Measurements from ENCODE around the gene KIFC3.
"Not testable (repeated sequence)": the region's sequence is repeated elsewhere in the genome, so short reads cannot be mapped to it uniquely, and the experiment has no call there.

The KIFC3 gene

DNA sequence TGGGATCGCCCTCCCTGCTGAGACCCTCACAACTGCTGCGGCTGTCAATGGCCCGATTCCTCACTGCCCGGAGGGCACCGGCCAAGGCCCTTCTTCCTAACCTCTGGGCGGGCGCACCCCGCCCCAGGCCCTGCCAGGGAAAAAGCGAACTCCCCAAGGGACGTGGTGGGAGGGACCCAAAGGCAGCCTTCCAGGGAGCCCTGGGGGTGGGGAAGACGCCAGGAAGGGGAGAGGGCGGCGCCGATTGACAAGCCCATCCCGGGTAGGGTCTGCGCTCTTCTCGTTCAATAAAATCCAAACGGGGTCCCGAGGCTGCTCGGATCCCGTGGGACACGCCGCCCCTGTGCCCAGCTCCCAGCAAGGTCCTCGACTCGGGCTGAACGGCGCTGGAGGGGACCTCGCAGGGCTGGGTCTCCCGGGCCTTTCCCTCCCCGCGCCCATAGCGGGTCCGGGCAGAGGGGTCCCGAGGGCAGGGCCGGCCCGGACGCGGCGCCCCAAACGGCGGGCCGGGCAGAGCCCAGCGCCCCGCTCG is 416 bp downstream of the KIFC3 start:
- no peaks in the 10 kb centered on the region for H3K27me3 ChIP-seq (ENCODE audit: insufficient read depth, low read length)
- H3K4me3 ChIP-seq (ENCODE audit: low read depth, low read length), result peak overlapping the region; percentile 93
- H3K27ac ChIP-seq (ENCODE audit: low read depth, low read length), result peak overlapping the region; percentile 57
- peaks cover 36% of the 10 kb centered on the region for H3K4me1 ChIP-seq (ENCODE audit: control insufficient read depth, insufficient read depth, low read length, unreplicated experiment)
- H2AFZ ChIP-seq (ENCODE audit: low read length, unreplicated experiment), result peak overlapping the region; percentile 31
- peaks cover 33% of the 10 kb centered on the region for H3K79me2 ChIP-seq (ENCODE audit: control insufficient read depth, insufficient read depth, low read length, unreplicated experiment)
- 0 out of 2 replicates have a peak, but pooled peaks cover 4% of the 10 kb centered on the region for H3K36me3 ChIP-seq (ENCODE audit: insufficient read depth, low read length)

DNA sequence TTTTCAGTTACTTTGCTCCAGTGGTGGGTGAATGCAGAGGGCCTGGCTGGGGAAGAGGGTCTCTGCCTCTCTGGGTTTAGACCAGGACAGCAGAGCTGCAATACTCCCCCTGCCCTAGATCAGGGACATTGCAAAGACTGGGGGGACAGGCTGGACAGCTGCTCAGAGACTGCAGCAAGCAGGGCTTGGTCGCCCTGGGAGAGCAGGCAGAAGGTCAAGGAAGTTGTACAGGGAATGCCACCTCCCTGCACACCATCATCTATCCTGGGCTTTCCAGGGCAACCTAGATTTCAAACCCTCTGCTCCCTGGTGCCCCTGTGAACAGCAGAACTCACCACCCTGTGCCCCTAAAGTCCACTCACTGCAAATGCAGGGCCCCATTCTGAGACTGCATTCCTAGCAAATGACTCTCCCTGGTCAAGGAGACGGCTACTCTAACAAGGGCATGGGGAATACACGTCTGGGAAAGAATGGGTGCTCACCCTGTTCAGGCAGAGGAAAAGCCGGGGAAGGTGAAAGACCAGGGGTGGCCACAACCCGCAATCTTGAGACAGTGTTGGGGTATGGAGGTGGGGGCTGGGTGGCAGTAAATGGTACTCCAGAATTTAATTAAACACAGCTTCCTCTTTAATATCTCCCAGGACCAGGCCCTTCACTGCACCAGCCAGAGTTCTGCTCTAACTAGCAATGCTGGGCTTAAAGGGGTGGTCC is 1.0 kb downstream of the KIFC3 start:
- H3K79me2 ChIP-seq (ENCODE audit: control insufficient read depth, insufficient read depth, low read length, unreplicated experiment), result peaks cover 37% of the 10 kb centered on the region
- H3K36me3 ChIP-seq (ENCODE audit: insufficient read depth, low read length), result 0 out of 2 replicates have a peak, but pooled peaks cover 4% of the 10 kb centered on the region
- no peaks in the 10 kb centered on the region for H3K27me3 ChIP-seq (ENCODE audit: insufficient read depth, low read length)
- peak overlapping the region; percentile 57 for H3K27ac ChIP-seq (ENCODE audit: low read depth, low read length)
- peaks cover 36% of the 10 kb centered on the region for H3K4me1 ChIP-seq (ENCODE audit: control insufficient read depth, insufficient read depth, low read length, unreplicated experiment)
- H2AFZ ChIP-seq (ENCODE audit: low read length, unreplicated experiment), result peak overlapping the region; percentile 31
- H3K4me3 ChIP-seq (ENCODE audit: low read depth, low read length), result peak overlapping the region; percentile 93

DNA sequence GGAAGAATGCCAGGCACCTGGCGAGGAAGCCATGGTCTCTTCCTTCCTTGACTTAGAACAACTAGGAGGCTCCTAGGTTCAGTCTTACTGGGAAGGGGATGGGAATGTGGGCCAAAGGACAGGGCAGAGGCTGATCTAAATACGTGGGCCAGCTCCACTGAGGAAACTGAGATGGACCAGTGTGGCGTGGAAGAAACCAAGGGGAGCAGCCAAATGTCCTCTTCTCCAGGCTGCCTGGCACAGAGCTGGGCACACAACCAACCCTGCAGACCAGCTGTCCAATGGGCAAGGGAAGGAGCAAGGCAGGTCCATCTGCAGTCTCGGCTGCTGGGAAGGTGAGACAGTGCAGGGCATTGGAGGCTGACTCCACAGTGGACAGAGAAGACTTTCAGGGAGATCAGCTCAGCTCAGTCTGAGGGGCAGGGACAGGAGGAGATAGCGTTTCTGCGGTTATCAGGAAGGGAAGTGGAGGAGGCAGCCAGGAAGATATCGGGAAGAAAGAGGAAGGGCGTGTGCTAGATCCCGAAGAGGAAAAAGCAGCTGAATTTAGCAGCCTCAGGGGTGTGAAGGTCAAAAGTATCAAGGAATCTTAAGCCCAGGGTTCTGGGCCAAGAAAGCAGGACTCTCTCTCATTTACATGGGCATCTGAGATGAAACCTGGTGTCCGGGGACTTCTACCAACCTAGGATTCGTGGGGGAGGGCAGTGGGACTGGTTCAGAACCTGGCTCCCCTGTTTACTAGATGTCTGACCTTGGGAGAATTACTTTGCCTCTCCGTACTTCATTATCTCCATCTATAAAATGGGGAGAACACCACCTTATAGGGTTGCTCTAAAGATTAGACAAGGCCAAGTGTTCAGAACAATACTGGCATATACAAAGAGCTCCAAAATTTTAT is 1.8 kb downstream of the KIFC3 start:
- Histone ChIP-seq H3K36me3 (ENCODE audit: insufficient read depth, low read length) (0 out of 2 replicates have a peak, but pooled peaks cover 4% of the 10 kb centered on the region), H3K4me1 (ENCODE audit: control insufficient read depth, insufficient read depth, low read length, unreplicated experiment) (peaks cover 36% of the 10 kb centered on the region), H3K27me3 (ENCODE audit: insufficient read depth, low read length) (no peaks in the 10 kb centered on the region), H2AFZ (ENCODE audit: low read length, unreplicated experiment) (no peak overlapping the region), H3K27ac (ENCODE audit: low read depth, low read length) (peak overlapping the region; percentile 57), H3K79me2 (ENCODE audit: control insufficient read depth, insufficient read depth, low read length, unreplicated experiment) (peaks cover 37% of the 10 kb centered on the region), H3K4me3 (ENCODE audit: low read depth, low read length) (peak overlapping the region; percentile 93)

GRCh38 chr16:57799600-57800199 is 2.6 kb downstream of the KIFC3 start:
- no peak overlapping the region for H2AFZ ChIP-seq (ENCODE audit: low read length, unreplicated experiment)
- no peaks in the 10 kb centered on the region for H3K27me3 ChIP-seq (ENCODE audit: insufficient read depth, low read length)
- 0 out of 2 replicates have a peak, but pooled peaks cover 4% of the 10 kb centered on the region for H3K36me3 ChIP-seq (ENCODE audit: insufficient read depth, low read length)
- H3K79me2 ChIP-seq (ENCODE audit: control insufficient read depth, insufficient read depth, low read length, unreplicated experiment), result peaks cover 43% of the 10 kb centered on the region
- H3K27ac ChIP-seq (ENCODE audit: low read depth, low read length), result no peak overlapping the region
- H3K4me1 ChIP-seq (ENCODE audit: control insufficient read depth, insufficient read depth, low read length, unreplicated experiment), result peaks cover 36% of the 10 kb centered on the region
- H3K4me3 ChIP-seq (ENCODE audit: low read depth, low read length), result 0 out of 2 replicates have a peak overlapping the region, but pooled peaks have one; percentile 16

- Histone ChIP-seq H3K27me3 (ENCODE audit: insufficient read depth, low read length) (no peaks in the 10 kb centered on the region), H3K27ac (ENCODE audit: low read depth, low read length) (no peak overlapping the region), H2AFZ (ENCODE audit: low read length, unreplicated experiment) (no peak overlapping the region), H3K4me3 (ENCODE audit: low read depth, low read length) (0 out of 2 replicates have a peak overlapping the region, but pooled peaks have one; percentile 16), H3K79me2 (ENCODE audit: control insufficient read depth, insufficient read depth, low read length, unreplicated experiment) (peaks cover 43% of the 10 kb centered on the region), H3K4me1 (ENCODE audit: control insufficient read depth, insufficient read depth, low read length, unreplicated experiment) (peaks cover 36% of the 10 kb centered on the region), H3K36me3 (ENCODE audit: insufficient read depth, low read length) (0 out of 2 replicates have a peak, but pooled peaks cover 4% of the 10 kb centered on the region)
These were observed 3.2 kb downstream of the KIFC3 start for GRCh38 chr16:57798953-57799599.

DNA sequence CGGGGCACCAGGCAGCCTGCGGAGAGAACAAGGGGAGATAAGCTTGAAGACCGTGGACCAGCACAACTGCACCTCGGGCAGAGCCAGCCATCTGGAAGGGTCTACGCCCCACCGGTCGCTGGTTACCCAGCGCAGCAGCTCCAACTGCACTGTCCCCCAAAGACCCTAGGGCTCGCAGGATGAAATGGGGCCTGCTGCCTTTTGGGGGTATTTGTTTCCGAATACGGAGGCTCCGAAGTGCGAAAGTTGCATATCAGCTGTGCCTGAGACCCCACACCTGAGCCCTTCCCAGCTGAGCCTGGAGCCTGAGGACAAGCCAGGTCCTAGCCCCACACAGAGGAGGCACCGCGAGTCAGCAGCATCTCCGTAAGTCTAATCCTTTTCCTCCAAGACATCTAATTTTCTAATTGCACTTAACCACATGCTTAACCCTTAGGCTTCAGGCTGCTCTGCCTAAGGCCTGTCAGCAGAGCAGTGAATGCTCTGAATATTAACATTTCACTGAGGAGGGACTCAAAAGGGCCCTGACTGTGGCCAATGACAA is 4.0 kb downstream of the KIFC3 start:
- H3K4me1 ChIP-seq (ENCODE audit: control insufficient read depth, insufficient read depth, low read length, unreplicated experiment), result peaks cover 31% of the 10 kb centered on the region
- peaks cover 43% of the 10 kb centered on the region for H3K79me2 ChIP-seq (ENCODE audit: control insufficient read depth, insufficient read depth, low read length, unreplicated experiment)
- no peak overlapping the region for H3K27ac ChIP-seq (ENCODE audit: low read depth, low read length)
- no peaks in the 10 kb centered on the region for H3K27me3 ChIP-seq (ENCODE audit: insufficient read depth, low read length)
- H3K36me3 ChIP-seq (ENCODE audit: insufficient read depth, low read length), result 0 out of 2 replicates have a peak, but pooled peaks cover 4% of the 10 kb centered on the region
- no peak overlapping the region for H2AFZ ChIP-seq (ENCODE audit: low read length, unreplicated experiment)
- no peak overlapping the region for H3K4me3 ChIP-seq (ENCODE audit: low read depth, low read length)

DNA sequence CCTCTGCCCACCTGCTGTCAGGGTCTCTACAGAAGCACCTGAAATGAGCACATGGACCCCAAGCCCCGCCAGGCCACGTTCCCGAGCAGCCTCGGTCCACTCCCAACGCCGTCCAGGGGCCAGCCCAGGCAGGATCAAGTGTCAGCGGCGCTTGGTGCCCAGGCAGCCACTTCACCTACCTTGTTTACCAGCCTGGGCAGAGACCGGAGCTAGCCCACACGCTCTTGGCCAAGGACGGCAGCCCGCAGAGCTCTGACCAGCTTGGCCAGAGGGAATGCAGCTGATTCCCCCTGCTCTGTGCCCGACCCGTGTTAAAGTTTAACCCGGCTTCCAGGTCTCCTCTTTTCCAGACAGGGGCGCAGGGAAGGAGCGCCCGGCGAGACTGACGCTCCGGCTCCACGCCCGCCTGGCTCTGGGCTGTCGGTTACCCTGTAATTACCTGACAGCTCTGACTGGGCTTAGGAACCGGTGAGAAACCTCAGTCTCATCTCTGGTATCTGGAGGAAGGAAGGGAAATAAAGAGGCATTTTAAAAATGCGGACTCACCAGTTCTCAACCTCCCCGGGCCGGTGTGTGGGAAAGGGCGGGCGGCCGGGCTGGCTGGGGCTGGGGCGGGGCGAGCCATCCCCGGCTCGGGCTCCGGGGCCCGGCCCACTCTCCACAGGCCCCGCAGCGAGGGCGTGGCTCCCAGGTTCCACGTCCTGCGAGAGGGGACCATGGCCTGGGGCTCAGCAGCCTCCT is 4.6 kb downstream of the KIFC3 start:
- Histone ChIP-seq H3K27me3 (ENCODE audit: insufficient read depth, low read length) (no peaks in the 10 kb centered on the region), H3K4me3 (ENCODE audit: low read depth, low read length) (no peak overlapping the region), H3K79me2 (ENCODE audit: control insufficient read depth, insufficient read depth, low read length, unreplicated experiment) (peaks cover 43% of the 10 kb centered on the region), H3K36me3 (ENCODE audit: insufficient read depth, low read length) (0 out of 2 replicates have a peak, but pooled peaks cover 4% of the 10 kb centered on the region), H2AFZ (ENCODE audit: low read length, unreplicated experiment) (no peak overlapping the region), H3K4me1 (ENCODE audit: control insufficient read depth, insufficient read depth, low read length, unreplicated experiment) (peaks cover 25% of the 10 kb centered on the region), H3K27ac (ENCODE audit: low read depth, low read length) (no peak overlapping the region)

- no peaks in the 10 kb centered on the region for H3K27me3 ChIP-seq (ENCODE audit: insufficient read depth, low read length)
- 0 out of 2 replicates have a peak, but pooled peaks cover 4% of the 10 kb centered on the region for H3K36me3 ChIP-seq (ENCODE audit: insufficient read depth, low read length)
- no peak overlapping the region for H3K27ac ChIP-seq (ENCODE audit: low read depth, low read length)
- no peak overlapping the region for H2AFZ ChIP-seq (ENCODE audit: low read length, unreplicated experiment)
- peaks cover 23% of the 10 kb centered on the region for H3K4me1 ChIP-seq (ENCODE audit: control insufficient read depth, insufficient read depth, low read length, unreplicated experiment)
- H3K79me2 ChIP-seq (ENCODE audit: control insufficient read depth, insufficient read depth, low read length, unreplicated experiment), result peaks cover 43% of the 10 kb centered on the region
- no peak overlapping the region for H3K4me3 ChIP-seq (ENCODE audit: low read depth, low read length)
These were observed 5.1 kb downstream of the KIFC3 start for GRCh38 chr16:57797216-57797525.

DNA sequence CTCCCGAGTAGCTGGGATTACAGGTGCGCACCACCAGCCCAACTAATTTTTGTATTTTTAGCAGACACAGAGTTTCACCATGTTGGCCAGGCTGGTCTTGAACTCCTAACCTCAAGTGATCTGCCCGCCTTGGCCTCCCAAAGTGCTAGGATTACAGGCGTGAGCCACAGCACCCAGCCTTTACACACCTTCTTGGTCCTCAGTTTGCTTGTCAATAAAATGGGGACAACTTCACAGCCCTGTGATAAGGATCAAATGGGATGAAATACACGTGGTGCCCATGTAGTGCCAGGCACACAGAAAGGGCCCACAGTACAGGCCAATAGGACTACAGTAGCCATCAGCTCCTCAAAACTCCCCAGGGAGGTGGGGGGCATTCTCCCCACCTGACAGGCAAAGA is 6.3 kb downstream of the KIFC3 start:
- H3K27ac ChIP-seq (ENCODE audit: low read depth, low read length); H3K27me3 ChIP-seq (ENCODE audit: insufficient read depth, low read length); H3K4me3 ChIP-seq (ENCODE audit: low read depth, low read length); H2AFZ ChIP-seq (ENCODE audit: low read length, unreplicated experiment); H3K36me3 ChIP-seq (ENCODE audit: insufficient read depth, low read length): not testable (repeated sequence)
- H3K79me2 ChIP-seq (ENCODE audit: control insufficient read depth, insufficient read depth, low read length, unreplicated experiment), result peaks cover 39% of the 10 kb centered on the region
- H3K4me1 ChIP-seq (ENCODE audit: control insufficient read depth, insufficient read depth, low read length, unreplicated experiment), result peaks cover 20% of the 10 kb centered on the region

All from ACC112 (cell line).